Stimulated activated CD4-positive, alpha-beta T cell treated with anti-CD3 and anti-CD28 coated beads, Interleukin-12 subunit alpha, Interleukin-12 subunit beta, amount 100 ng/mL, for 48 hours (primary cell): ENCODE measurements around the gene RSPH1.

Experiments
- DNase-seq, 3 donors: peaks; one replicate each; pipeline ENCODE4 v3.0.0-alpha.2; 2020; ENCODE audit warnings: low read depth in 2 of 3, low spot score in 1 of 3

Gene RSPH1

GRCh38 chr21:42513985-42514882 lies 18.2 kb upstream of the RSPH1 start:
- DNase-seq, result peak; percentile 33 to 62 (median 35)

GRCh38 chr21:42513151-42513984 lies 17.3 kb upstream of the RSPH1 start, which contains the start of gene SLC37A1:
Gene SLC37A1, plus strand, starts transcription at chr21:42513852. Its CDS starts 4,603 bp downstream, at chr21:42518455.
- DNase-seq, result peak in 1 of 3 donors; percentile 40

- DNase-seq, result no peak
These were observed 16.5 kb upstream of the RSPH1 start for GRCh38 chr21:42512346-42513034.

- no peak for DNase-seq
These were observed 13.2 kb upstream of the RSPH1 start for GRCh38 chr21:42509244-42509643.

GRCh38 chr21:42508371-42508770 lies 12.3 kb upstream of the RSPH1 start:
- no peak for DNase-seq

- DNase-seq, result no peak
These were observed 11.4 kb upstream of the RSPH1 start for GRCh38 chr21:42507418-42507817.

GRCh38 chr21:42505090-42505726 lies 9.2 kb upstream of the RSPH1 start:
- no peak for DNase-seq

- DNase-seq, result no peak
These were observed 7.7 kb upstream of the RSPH1 start for GRCh38 chr21:42503711-42504110.

GRCh38 chr21:42500736-42501135 lies 4.7 kb upstream of the RSPH1 start:
- no peak for DNase-seq

GRCh38 chr21:42500225-42500624 lies 4.2 kb upstream of the RSPH1 start:
- no peak for DNase-seq

GRCh38 chr21:42499444-42500112 lies 3.6 kb upstream of the RSPH1 start:
- no peak for DNase-seq

GRCh38 chr21:42498012-42498411 lies 2.0 kb upstream of the RSPH1 start:
- DNase-seq, result no peak

- DNase-seq, result no peak
These were observed 797 bp upstream of the RSPH1 start for GRCh38 chr21:42496839-42497202.

- DNase-seq, result no peak
These were observed 282 bp downstream of the RSPH1 start for GRCh38 chr21:42495765-42496119.

GRCh38 chr21:42495027-42495426 lies 997 bp downstream of the RSPH1 start:
- DNase-seq, result no peak

GRCh38 chr21:42493109-42494060 lies 2.6 kb downstream of the RSPH1 start:
- DNase-seq, result no peak

- DNase-seq, result no peak
These were observed 3.8 kb downstream of the RSPH1 start for GRCh38 chr21:42492201-42492600.

- DNase-seq, result no peak
These were observed 4.7 kb downstream of the RSPH1 start for GRCh38 chr21:42491328-42491727.

GRCh38 chr21:42490720-42491119 lies 5.3 kb downstream of the RSPH1 start:
- no peak for DNase-seq
